Loucy (cell line): ENCODE results near the gene IGFBPL1.

Experiments
- H2AFZ ChIP-seq: fragments of 200-600 bp; sonication (generic); 2 replicates; pipeline ENCODE4 v1.6.0; 2016; ENCODE audit warnings: antibody characterized with exemption, mild to moderate bottlenecking, low read length, moderate library complexity
- H3F3A ChIP-seq: fragments of 200-600 bp; 2 replicates; pipeline ENCODE4 v1.6.0; 2016; ENCODE audit warnings: antibody characterized with exemption, low read depth, mild to moderate bottlenecking
- H3K27me3 ChIP-seq: fragments of 200-600 bp; sonication (generic); 2 replicates; pipeline ENCODE4 v1.6.1; 2014; ENCODE audit warnings: low read length, mild to moderate bottlenecking; ENCODE audit not compliant: insufficient read depth, poor library complexity, severe bottlenecking
- H3K36me3 ChIP-seq: fragments of 200-600 bp; sonication (generic); 2 replicates; pipeline ENCODE4 v1.6.1; 2016; ENCODE audit warnings: low read length; ENCODE audit not compliant: insufficient read depth
- H3K4me1 ChIP-seq: fragments of 200-600 bp; sonication (generic); 2 replicates; pipeline ENCODE4 v1.5.1; 2014; ENCODE audit warnings: low read length, mild to moderate bottlenecking; ENCODE audit not compliant: insufficient read depth, poor library complexity, severe bottlenecking
- H3K4me2 ChIP-seq: fragments of 200-600 bp; sonication (generic); 2 replicates; pipeline ENCODE4 v1.6.0; 2014; ENCODE audit warnings: antibody characterized with exemption, low read length, low read depth, mild to moderate bottlenecking; ENCODE audit not compliant: poor library complexity, severe bottlenecking
- H3K4me3 ChIP-seq: fragments of 200-600 bp; sonication (generic); 2 replicates; pipeline ENCODE4 v1.5.1; 2014; ENCODE audit warnings: low read length, mild to moderate bottlenecking, mixed read lengths; ENCODE audit not compliant: poor library complexity, severe bottlenecking
- H3K79me2 ChIP-seq: fragments of 200-600 bp; sonication (generic); 2 replicates; pipeline ENCODE4 v1.6.1; 2014; ENCODE audit warnings: low read length; ENCODE audit not compliant: insufficient read depth
- H3K9ac ChIP-seq: fragments of 200-600 bp; sonication (generic); 2 replicates; pipeline ENCODE4 v1.6.0; 2014; ENCODE audit warnings: mild to moderate bottlenecking, low read depth, low read length, moderate library complexity; ENCODE audit not compliant: poor library complexity, severe bottlenecking
- H3K9me2 ChIP-seq: fragments of 200-600 bp; sonication (generic); replicated peaks from 2 replicates; pipeline ENCODE4 v1.6.1; 2016; ENCODE audit warnings: low read depth, low read length, mixed read lengths
- H3K9me3 ChIP-seq: fragments of 200-600 bp; sonication (generic); 2 replicates; pipeline ENCODE4 v1.6.1; 2014; ENCODE audit warnings: mild to moderate bottlenecking, antibody characterized with exemption, low read length, low read depth; ENCODE audit not compliant: insufficient read depth
- H4K20me1 ChIP-seq: fragments of 200-600 bp; sonication (generic); 2 replicates; pipeline ENCODE4 v1.6.0; 2014; ENCODE audit warnings: antibody characterized with exemption, low read length, mild to moderate bottlenecking; ENCODE audit not compliant: insufficient read depth, poor library complexity, severe bottlenecking
- CTCF ChIP-seq: fragments of 200-600 bp; sonication (generic); conservative IDR thresholded peaks from 2 replicates; pipeline ENCODE4 v1.5.1; 2014; ENCODE audit warnings: mild to moderate bottlenecking, antibody characterized with exemption, low read length
- EZH2phosphoT487 ChIP-seq: fragments of 200-600 bp; IDR thresholded peaks from 2 replicates; pipeline ENCODE4 v1.6.1; 2018; ENCODE audit warnings: antibody characterized with exemption, mild to moderate bottlenecking, moderate library complexity, borderline replicate concordance

IGFBPL1 gene

GRCh38 chr9:38428062-38428461 lies 3.8 kb upstream of the IGFBPL1 start:
- no peaks in the 10 kb centered on the region for H3K9me2 ChIP-seq
- no peak overlapping the region for H2AFZ ChIP-seq
- no peak overlapping the region for H3K4me2 ChIP-seq
- no peak overlapping the region for H3K4me3 ChIP-seq
- H3K79me2 ChIP-seq, result no peaks in the 10 kb centered on the region
- peaks cover 29% of the 10 kb centered on the region for H3K4me1 ChIP-seq
- H3K27me3 ChIP-seq, result no peaks in the 10 kb centered on the region
- TF ChIP-seq CTCF (no peak), EZH2phosphoT487 (no peak)
- no peaks in the 10 kb centered on the region for H3F3A ChIP-seq
- H3K9ac ChIP-seq, result no peak overlapping the region
- H3K9me3 ChIP-seq, result no peaks in the 10 kb centered on the region
- no peaks in the 10 kb centered on the region for H4K20me1 ChIP-seq
- H3K36me3 ChIP-seq, result no peaks in the 10 kb centered on the region

- no peak overlapping the region for H2AFZ ChIP-seq
- no peaks in the 10 kb centered on the region for H3K79me2 ChIP-seq
- no peak overlapping the region for H3K4me2 ChIP-seq
- H3K27me3 ChIP-seq, result no peaks in the 10 kb centered on the region
- TF ChIP-seq CTCF (no peak), EZH2phosphoT487 (no peak)
- H3K4me3 ChIP-seq, result no peak overlapping the region
- no peaks in the 10 kb centered on the region for H4K20me1 ChIP-seq
- H3K9me3 ChIP-seq, result no peaks in the 10 kb centered on the region
- H3K4me1 ChIP-seq, result peaks cover under 1% of the 10 kb centered on the region
- no peaks in the 10 kb centered on the region for H3F3A ChIP-seq
- no peak overlapping the region for H3K9ac ChIP-seq
- H3K9me2 ChIP-seq, result no peaks in the 10 kb centered on the region
- H3K36me3 ChIP-seq, result no peaks in the 10 kb centered on the region
These were observed 664 bp upstream of the IGFBPL1 start for GRCh38 chr9:38424918-38425317.

GRCh38 chr9:38423273-38423972 lies 831 bp downstream of the IGFBPL1 start:
- H3K4me3 ChIP-seq, result no peak overlapping the region
- no peak for TF ChIP-seq CTCF
- TF ChIP-seq EZH2phosphoT487, result no peak
- no peak overlapping the region for H3K9ac ChIP-seq
- no peaks in the 10 kb centered on the region for H3K27me3 ChIP-seq
- no peaks in the 10 kb centered on the region for H3F3A ChIP-seq
- no peak overlapping the region for H3K4me2 ChIP-seq
- no peaks in the 10 kb centered on the region for H3K4me1 ChIP-seq
- H4K20me1 ChIP-seq, result no peaks in the 10 kb centered on the region
- no peak overlapping the region for H2AFZ ChIP-seq
- no peaks in the 10 kb centered on the region for H3K9me2 ChIP-seq
- no peaks in the 10 kb centered on the region for H3K79me2 ChIP-seq
- H3K36me3 ChIP-seq, result no peaks in the 10 kb centered on the region
- no peaks in the 10 kb centered on the region for H3K9me3 ChIP-seq
